Measurements from ENCODE around the gene NKX2-4. TPM values are rescaled to one million over a fixed set of nuclear protein-coding genes. Genes with fewer than 3 reads are reported as not detected.

NKX2-4 gene
- total RNA-seq, 1 donor from 2014 or later = not detected

GRCh38 chr20:21365771-21366170, 31.6 kb downstream of the NKX2-4 start:
- H3K9me3 ChIP-seq = no peaks in the 10 kb centered on the region
- H3K4me1 ChIP-seq = peaks cover 2% of the 10 kb centered on the region
- H3K27ac ChIP-seq = no peak overlapping the region
- intact Hi-C loops (cut with DNase I) = no loop called here
- no peak for DNase-seq (ENCODE audit: extremely low spot score in 2 of 2)
- H3K27me3 ChIP-seq = no peaks in the 10 kb centered on the region
- no peak overlapping the region for H3K4me3 ChIP-seq
- TF ChIP-seq POLR2AphosphoS5 (IDR thresholded peaks at IDR 0.05; ENCODE audit: insufficient read depth in 1 of 2, low read depth in 1 of 2) (no peak), POLR2A (IDR thresholded peaks at IDR 0.05) (no peak), CTCF (IDR thresholded peaks at IDR 0.05) (no peak)
- peaks cover 7 to 26% of the 10 kb centered on the region in 2 donors for H3K36me3 ChIP-seq

- DNase-seq (ENCODE audit: extremely low spot score in 2 of 2) = no peak
- Histone ChIP-seq H3K27ac (no peak overlapping the region), H3K4me3 (no peak overlapping the region), H3K4me1 (peaks cover 11% of the 10 kb centered on the region), H3K27me3 (no peaks in the 10 kb centered on the region), H3K9me3 (no peaks in the 10 kb centered on the region), H3K36me3 (peaks cover 7 to 29% of the 10 kb centered on the region in 2 donors)
- TF ChIP-seq POLR2AphosphoS5 (IDR thresholded peaks at IDR 0.05; ENCODE audit: insufficient read depth in 1 of 2, low read depth in 1 of 2) (no peak), CTCF (IDR thresholded peaks at IDR 0.05) (no peak), POLR2A (IDR thresholded peaks at IDR 0.05) (no peak)
- intact Hi-C loops (cut with DNase I) = no loop called here
These were observed 32.9 kb downstream of the NKX2-4 start for GRCh38 chr20:21364413-21364812.

- Histone ChIP-seq H3K27me3 (no peaks in the 10 kb centered on the region), H3K4me1 (peaks cover 11% of the 10 kb centered on the region), H3K27ac (no peak overlapping the region), H3K36me3 (peaks cover 2 to 26% of the 10 kb centered on the region in 2 donors), H3K9me3 (no peaks in the 10 kb centered on the region), H3K4me3 (no peak overlapping the region)
- DNase-seq (ENCODE audit: extremely low spot score in 2 of 2) = no peak
- TF ChIP-seq POLR2A (IDR thresholded peaks at IDR 0.05) = no peak
- no peak for TF ChIP-seq CTCF (IDR thresholded peaks at IDR 0.05)
- no peak for TF ChIP-seq POLR2AphosphoS5 (IDR thresholded peaks at IDR 0.05; ENCODE audit: insufficient read depth in 1 of 2, low read depth in 1 of 2)
- intact Hi-C loops (cut with DNase I) = no loop called here
These were observed 36.1 kb downstream of the NKX2-4 start for GRCh38 chr20:21361266-21361665.

- intact Hi-C loops (cut with DNase I) = no loop called here
- Histone ChIP-seq H3K36me3 (peaks cover 0 to 27% of the 10 kb centered on the region in 2 donors), H3K9me3 (no peaks in the 10 kb centered on the region), H3K4me3 (no peak overlapping the region), H3K27me3 (no peaks in the 10 kb centered on the region), H3K27ac (no peak overlapping the region), H3K4me1 (peaks cover 11% of the 10 kb centered on the region)
- DNase-seq (ENCODE audit: extremely low spot score in 2 of 2) = no peak
- no peak for TF ChIP-seq CTCF (IDR thresholded peaks at IDR 0.05)
- no peak for TF ChIP-seq POLR2A (IDR thresholded peaks at IDR 0.05)
These were observed 36.6 kb downstream of the NKX2-4 start for GRCh38 chr20:21360705-21361104.

- intact Hi-C loops (cut with DNase I) = no loop called here
- TF ChIP-seq POLR2A (IDR thresholded peaks at IDR 0.05) (no peak), CTCF (IDR thresholded peaks at IDR 0.05) (no peak), POLR2AphosphoS5 (IDR thresholded peaks at IDR 0.05; ENCODE audit: insufficient read depth in 1 of 2, low read depth in 1 of 2) (no peak)
- Histone ChIP-seq H3K4me1 (peaks cover 11% of the 10 kb centered on the region), H3K9me3 (no peaks in the 10 kb centered on the region), H3K4me3 (no peak overlapping the region), H3K27me3 (no peaks in the 10 kb centered on the region), H3K36me3 (peaks cover 0 to 27% of the 10 kb centered on the region in 2 donors), H3K27ac (no peak overlapping the region)
- DNase-seq (ENCODE audit: extremely low spot score in 2 of 2) = no peak
These were observed 38.6 kb downstream of the NKX2-4 start for GRCh38 chr20:21358737-21359136.

All from vagina (tissue), 2 donors.